GM12874 (cell line): ENCODE measurements around the gene GLI3.
A peak's percentile ranks its signal among the peaks of the same experiment; 100 is the strongest.

Experiments
- TF ChIP-seq, protein P1 (sequence below): IDR thresholded peaks from 2 replicates; pipeline ENCODE4 v1.5.1; 2011; ENCODE audit warnings: low read depth, mild to moderate bottlenecking, control low read depth, low read length, moderate library complexity; ENCODE audit not compliant: insufficient read depth

Gene GLI3

GRCh38 chr7:42021631-42022030 is 215.4 kb downstream of the GLI3 start:
- TF ChIP-seq, protein P1, sequence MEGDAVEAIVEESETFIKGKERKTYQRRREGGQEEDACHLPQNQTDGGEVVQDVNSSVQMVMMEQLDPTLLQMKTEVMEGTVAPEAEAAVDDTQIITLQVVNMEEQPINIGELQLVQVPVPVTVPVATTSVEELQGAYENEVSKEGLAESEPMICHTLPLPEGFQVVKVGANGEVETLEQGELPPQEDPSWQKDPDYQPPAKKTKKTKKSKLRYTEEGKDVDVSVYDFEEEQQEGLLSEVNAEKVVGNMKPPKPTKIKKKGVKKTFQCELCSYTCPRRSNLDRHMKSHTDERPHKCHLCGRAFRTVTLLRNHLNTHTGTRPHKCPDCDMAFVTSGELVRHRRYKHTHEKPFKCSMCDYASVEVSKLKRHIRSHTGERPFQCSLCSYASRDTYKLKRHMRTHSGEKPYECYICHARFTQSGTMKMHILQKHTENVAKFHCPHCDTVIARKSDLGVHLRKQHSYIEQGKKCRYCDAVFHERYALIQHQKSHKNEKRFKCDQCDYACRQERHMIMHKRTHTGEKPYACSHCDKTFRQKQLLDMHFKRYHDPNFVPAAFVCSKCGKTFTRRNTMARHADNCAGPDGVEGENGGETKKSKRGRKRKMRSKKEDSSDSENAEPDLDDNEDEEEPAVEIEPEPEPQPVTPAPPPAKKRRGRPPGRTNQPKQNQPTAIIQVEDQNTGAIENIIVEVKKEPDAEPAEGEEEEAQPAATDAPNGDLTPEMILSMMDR, result no peak

GRCh38 chr7:42020061-42020460 is 216.9 kb downstream of the GLI3 start:
- TF ChIP-seq, protein P1, result no peak

- TF ChIP-seq, protein P1, result no peak
These were observed 219.5 kb downstream of the GLI3 start for GRCh38 chr7:42017349-42017986.

- TF ChIP-seq, protein P1, result no peak
These were observed 220.5 kb downstream of the GLI3 start for GRCh38 chr7:42016517-42016916.

DNA sequence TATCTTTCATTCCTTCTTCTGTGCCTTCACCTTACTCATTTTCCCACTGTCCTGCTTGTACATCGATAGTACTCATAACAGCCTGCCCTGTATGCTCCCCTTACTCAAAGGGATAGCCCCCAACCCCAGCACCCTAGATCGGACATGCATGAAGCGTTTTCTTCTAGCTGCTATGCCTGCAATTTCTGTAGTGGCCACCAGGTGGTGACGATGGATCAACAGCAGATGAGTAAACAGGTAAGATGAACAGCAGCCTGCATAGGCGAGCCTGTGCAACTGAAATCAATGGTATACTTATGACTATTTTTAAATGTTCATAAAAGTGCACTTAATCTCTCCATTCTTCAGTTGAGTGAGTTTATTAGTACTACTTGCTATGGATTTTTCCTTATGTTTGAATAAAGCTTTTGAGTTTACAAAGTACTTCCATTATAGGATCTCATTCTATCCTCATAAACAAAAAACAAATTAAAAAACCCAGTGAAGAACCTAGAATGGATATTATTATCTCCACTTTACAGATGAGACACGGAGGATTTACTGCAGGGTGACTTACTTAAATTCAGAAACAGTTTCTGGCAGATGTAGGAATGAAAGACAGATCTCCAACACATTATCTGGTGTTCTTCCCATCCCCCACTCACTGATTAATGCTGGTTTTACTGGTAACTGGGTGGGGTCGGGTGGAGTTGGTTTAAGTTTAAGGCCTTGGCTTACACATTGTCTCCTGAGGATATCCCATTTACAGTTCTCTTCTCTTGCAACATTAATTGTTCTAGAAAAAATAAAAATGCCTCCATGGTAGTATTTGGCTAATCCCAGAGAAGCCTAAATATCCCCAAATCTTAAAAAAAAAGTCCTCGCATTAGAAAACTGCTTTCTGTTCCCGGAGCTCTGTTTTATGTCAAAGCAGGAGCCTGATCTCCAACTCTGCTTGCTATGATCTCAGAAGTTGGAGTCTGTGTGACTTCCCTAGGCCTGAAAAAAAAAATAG is 222.1 kb downstream of the GLI3 start:
- TF ChIP-seq, protein P1, result peak; percentile 72

- TF ChIP-seq, protein P1, result no peak
These were observed 224.1 kb downstream of the GLI3 start for GRCh38 chr7:42012786-42013360.

- TF ChIP-seq, protein P1, result no peak
These were observed 224.7 kb downstream of the GLI3 start for GRCh38 chr7:42012313-42012712.
